Measurements from ENCODE around the gene LAMA1.

LAMA1 gene

DNA sequence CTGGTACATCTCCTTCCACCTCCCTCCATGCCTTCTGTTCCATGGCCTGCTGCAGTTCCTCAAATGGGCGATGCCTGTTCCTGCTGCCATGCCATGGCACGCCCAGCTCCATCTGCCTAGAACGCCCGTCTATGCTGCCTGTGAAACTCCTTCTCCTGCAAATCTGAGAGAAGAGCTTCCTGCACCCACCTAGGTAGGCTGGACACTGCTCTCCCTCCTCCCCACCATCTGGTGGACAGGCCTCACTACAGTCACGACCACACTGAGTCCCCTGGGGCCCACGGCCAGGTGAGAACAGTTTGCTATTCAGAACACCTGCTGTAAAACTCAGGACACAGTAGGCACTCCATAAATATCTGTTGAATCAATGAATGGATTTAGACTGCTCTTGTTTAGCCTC lies 92.4 kb downstream of the LAMA1 start:
- Histone ChIP-seq H3K27me3 (ENCODE audit: control insufficient read depth, low read length) (no peaks in the 10 kb centered on the region), H3K9me2 (replicated peaks; ENCODE audit: control insufficient read depth, low read length) (no peaks in the 10 kb centered on the region), H3K79me2 (ENCODE audit: control insufficient read depth, low read length) (no peaks in the 10 kb centered on the region), H3F3A (ENCODE audit: control insufficient read depth, insufficient read depth) (no peaks in the 10 kb centered on the region), H3K27ac (ENCODE audit: low read depth, low read length) (no peak overlapping the region), H3K36me3 (ENCODE audit: control insufficient read depth, low read length) (no peaks in the 10 kb centered on the region), H3K4me2 (ENCODE audit: low read length) (no peak overlapping the region), H3K9me3 (ENCODE audit: control insufficient read depth, insufficient read depth, low read length) (no peaks in the 10 kb centered on the region), H3K4me3 (ENCODE audit: low read length) (no peak overlapping the region), H4K20me1 (ENCODE audit: control insufficient read depth, insufficient read depth, low read depth, low read length) (no peaks in the 10 kb centered on the region), H3K4me1 (ENCODE audit: control insufficient read depth, low read length) (no peaks in the 10 kb centered on the region)
- no peak for TF ChIP-seq EZH2phosphoT487 (IDR thresholded peaks at IDR 0.05; ENCODE audit: borderline replicate concordance, low read length)
- TF ChIP-seq CTCF (IDR thresholded peaks at IDR 0.05; ENCODE audit: low read depth, low read length, poor library complexity, severe bottlenecking) = no peak

DNA sequence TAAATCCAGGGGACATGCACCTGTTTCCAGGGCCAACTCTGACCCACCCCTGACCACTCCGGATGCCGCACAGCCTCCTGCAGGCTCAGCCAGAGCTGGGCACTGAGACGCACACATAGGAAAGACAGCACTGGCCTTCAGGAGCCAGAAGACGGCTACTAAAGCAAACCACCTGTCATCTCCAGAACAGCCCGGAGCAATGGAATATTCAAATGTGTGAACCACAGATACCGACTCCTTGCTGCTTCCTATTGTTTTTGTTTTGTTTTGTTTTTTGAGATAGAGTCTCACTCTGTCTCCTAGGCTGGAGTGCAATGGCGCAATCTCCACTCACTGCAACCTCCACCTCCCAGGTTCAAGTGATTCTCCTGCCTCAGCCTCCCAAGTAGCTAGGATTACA lies 94.0 kb downstream of the LAMA1 start:
- no peaks in the 10 kb centered on the region for H3K36me3 ChIP-seq (ENCODE audit: control insufficient read depth, low read length)
- no peaks in the 10 kb centered on the region for H3K79me2 ChIP-seq (ENCODE audit: control insufficient read depth, low read length)
- no peaks in the 10 kb centered on the region for H3K9me3 ChIP-seq (ENCODE audit: control insufficient read depth, insufficient read depth, low read length)
- TF ChIP-seq EZH2phosphoT487 (IDR thresholded peaks at IDR 0.05; ENCODE audit: borderline replicate concordance, low read length) (no peak), CTCF (IDR thresholded peaks at IDR 0.05; ENCODE audit: low read depth, low read length, poor library complexity, severe bottlenecking) (no peak)
- no peaks in the 10 kb centered on the region for H3K4me1 ChIP-seq (ENCODE audit: control insufficient read depth, low read length)
- no peaks in the 10 kb centered on the region for H4K20me1 ChIP-seq (ENCODE audit: control insufficient read depth, insufficient read depth, low read depth, low read length)
- no peak overlapping the region for H3K27ac ChIP-seq (ENCODE audit: low read depth, low read length)
- no peaks in the 10 kb centered on the region for H3F3A ChIP-seq (ENCODE audit: control insufficient read depth, insufficient read depth)
- H3K4me3 ChIP-seq (ENCODE audit: low read length) = no peak overlapping the region
- H3K4me2 ChIP-seq (ENCODE audit: low read length) = no peak overlapping the region
- no peaks in the 10 kb centered on the region for H3K9me2 ChIP-seq (replicated peaks; ENCODE audit: control insufficient read depth, low read length)
- no peaks in the 10 kb centered on the region for H3K27me3 ChIP-seq (ENCODE audit: control insufficient read depth, low read length)

DNA sequence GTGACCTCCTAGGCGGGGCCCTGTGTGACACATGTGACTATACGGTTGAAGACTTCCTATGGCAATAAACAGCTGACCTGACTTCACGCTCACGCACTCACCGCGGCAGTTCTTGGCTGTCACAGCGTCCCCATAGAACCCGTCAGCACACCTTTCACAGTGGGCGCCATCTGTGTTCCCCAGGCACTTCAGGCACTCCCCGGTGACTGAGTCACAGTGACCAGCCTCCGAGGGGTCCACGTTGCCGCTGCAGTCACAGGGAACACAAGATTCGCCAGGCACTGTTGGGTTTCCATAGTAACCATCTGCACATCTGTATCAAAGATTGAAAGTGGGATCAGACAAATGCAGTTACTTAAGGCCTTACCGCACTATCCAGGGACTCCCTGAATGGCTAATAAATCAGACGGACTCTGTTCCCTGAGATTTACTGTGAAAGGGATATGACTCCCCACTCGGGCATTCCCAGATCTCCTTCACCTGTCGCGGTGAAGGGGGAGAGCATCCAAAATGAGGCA lies 94.5 kb downstream of the LAMA1 start:
- H3K9me3 ChIP-seq (ENCODE audit: control insufficient read depth, insufficient read depth, low read length) = no peaks in the 10 kb centered on the region
- no peaks in the 10 kb centered on the region for H4K20me1 ChIP-seq (ENCODE audit: control insufficient read depth, insufficient read depth, low read depth, low read length)
- no peak overlapping the region for H3K4me3 ChIP-seq (ENCODE audit: low read length)
- H3K79me2 ChIP-seq (ENCODE audit: control insufficient read depth, low read length) = no peaks in the 10 kb centered on the region
- no peaks in the 10 kb centered on the region for H3K27me3 ChIP-seq (ENCODE audit: control insufficient read depth, low read length)
- H3K36me3 ChIP-seq (ENCODE audit: control insufficient read depth, low read length) = no peaks in the 10 kb centered on the region
- H3K27ac ChIP-seq (ENCODE audit: low read depth, low read length) = no peak overlapping the region
- H3F3A ChIP-seq (ENCODE audit: control insufficient read depth, insufficient read depth) = no peaks in the 10 kb centered on the region
- no peaks in the 10 kb centered on the region for H3K4me1 ChIP-seq (ENCODE audit: control insufficient read depth, low read length)
- no peaks in the 10 kb centered on the region for H3K9me2 ChIP-seq (replicated peaks; ENCODE audit: control insufficient read depth, low read length)
- H3K4me2 ChIP-seq (ENCODE audit: low read length) = no peak overlapping the region
- TF ChIP-seq EZH2phosphoT487 (IDR thresholded peaks at IDR 0.05; ENCODE audit: borderline replicate concordance, low read length) (no peak), CTCF (IDR thresholded peaks at IDR 0.05; ENCODE audit: low read depth, low read length, poor library complexity, severe bottlenecking) (no peak)
